Measurements from ENCODE around the gene NKX2-1.

NKX2-1 gene

GRCh38 chr14:36524220-36524837 is 4.3 kb upstream of the NKX2-1 start:
- no peaks in the 10 kb centered on the region for H3K36me3 ChIP-seq (ENCODE audit: control insufficient read depth, insufficient read depth, low read length)
- H3K27ac ChIP-seq (ENCODE audit: low read depth, low read length), result no peak overlapping the region
- no peaks in the 10 kb centered on the region for H3K9me3 ChIP-seq (ENCODE audit: control insufficient read depth, insufficient read depth, low read length)
- H3K27me3 ChIP-seq (ENCODE audit: control insufficient read depth, insufficient read depth, low read length), result peaks cover 99% of the 10 kb centered on the region
- H3K4me3 ChIP-seq (ENCODE audit: low read depth, low read length), result no peak overlapping the region
- no peak overlapping the region for H3K9ac ChIP-seq (ENCODE audit: low read depth, low read length)
- H3K4me1 ChIP-seq (ENCODE audit: control insufficient read depth, insufficient read depth, low read length), result peaks cover 11% of the 10 kb centered on the region; the same call in 1 of the 2 replicates

GRCh38 chr14:36522972-36523715 is 3.1 kb upstream of the NKX2-1 start:
- Histone ChIP-seq H3K36me3 (ENCODE audit: control insufficient read depth, insufficient read depth, low read length) (no peaks in the 10 kb centered on the region), H3K27me3 (ENCODE audit: control insufficient read depth, insufficient read depth, low read length) (peaks cover 99% of the 10 kb centered on the region), H3K4me1 (ENCODE audit: control insufficient read depth, insufficient read depth, low read length) (peaks cover 17% of the 10 kb centered on the region; the same call in 1 of the 2 replicates), H3K27ac (ENCODE audit: low read depth, low read length) (no peak overlapping the region), H3K9ac (ENCODE audit: low read depth, low read length) (no peak overlapping the region), H3K4me3 (ENCODE audit: low read depth, low read length) (no peak overlapping the region), H3K9me3 (ENCODE audit: control insufficient read depth, insufficient read depth, low read length) (no peaks in the 10 kb centered on the region)

GRCh38 chr14:36522347-36522971 is 2.4 kb upstream of the NKX2-1 start:
- no peak overlapping the region for H3K27ac ChIP-seq (ENCODE audit: low read depth, low read length)
- no peak overlapping the region for H3K4me3 ChIP-seq (ENCODE audit: low read depth, low read length)
- H3K9me3 ChIP-seq (ENCODE audit: control insufficient read depth, insufficient read depth, low read length), result no peaks in the 10 kb centered on the region
- no peaks in the 10 kb centered on the region for H3K36me3 ChIP-seq (ENCODE audit: control insufficient read depth, insufficient read depth, low read length)
- H3K4me1 ChIP-seq (ENCODE audit: control insufficient read depth, insufficient read depth, low read length), result peaks cover 17% of the 10 kb centered on the region; the same call in 1 of the 2 replicates
- no peak overlapping the region for H3K9ac ChIP-seq (ENCODE audit: low read depth, low read length)
- peaks cover 99% of the 10 kb centered on the region for H3K27me3 ChIP-seq (ENCODE audit: control insufficient read depth, insufficient read depth, low read length)

- Histone ChIP-seq H3K27ac (ENCODE audit: low read depth, low read length) (no peak overlapping the region), H3K4me1 (ENCODE audit: control insufficient read depth, insufficient read depth, low read length) (peaks cover 17% of the 10 kb centered on the region; the same call in 1 of the 2 replicates), H3K4me3 (ENCODE audit: low read depth, low read length) (no peak overlapping the region), H3K9me3 (ENCODE audit: control insufficient read depth, insufficient read depth, low read length) (no peaks in the 10 kb centered on the region), H3K36me3 (ENCODE audit: control insufficient read depth, insufficient read depth, low read length) (no peaks in the 10 kb centered on the region), H3K9ac (ENCODE audit: low read depth, low read length) (no peak overlapping the region), H3K27me3 (ENCODE audit: control insufficient read depth, insufficient read depth, low read length) (peaks cover 99% of the 10 kb centered on the region)
Observed at GRCh38 chr14:36521598-36522345, 1.7 kb upstream of the NKX2-1 start.

- H3K36me3 ChIP-seq (ENCODE audit: control insufficient read depth, insufficient read depth, low read length), result no peaks in the 10 kb centered on the region
- H3K27me3 ChIP-seq (ENCODE audit: control insufficient read depth, insufficient read depth, low read length), result peaks cover 99% of the 10 kb centered on the region
- no peaks in the 10 kb centered on the region for H3K9me3 ChIP-seq (ENCODE audit: control insufficient read depth, insufficient read depth, low read length)
- no peak overlapping the region for H3K9ac ChIP-seq (ENCODE audit: low read depth, low read length)
- H3K27ac ChIP-seq (ENCODE audit: low read depth, low read length), result no peak overlapping the region
- H3K4me3 ChIP-seq (ENCODE audit: low read depth, low read length), result peak overlapping the region; percentile 32; the same call in 1 of the 2 replicates
- peaks cover 17% of the 10 kb centered on the region; the same call in 1 of the 2 replicates for H3K4me1 ChIP-seq (ENCODE audit: control insufficient read depth, insufficient read depth, low read length)
Observed at GRCh38 chr14:36520601-36521525, 831 bp upstream of the NKX2-1 start.

- Histone ChIP-seq H3K36me3 (ENCODE audit: control insufficient read depth, insufficient read depth, low read length) (no peaks in the 10 kb centered on the region), H3K9me3 (ENCODE audit: control insufficient read depth, insufficient read depth, low read length) (no peaks in the 10 kb centered on the region), H3K27ac (ENCODE audit: low read depth, low read length) (no peak overlapping the region), H3K4me3 (ENCODE audit: low read depth, low read length) (peak overlapping the region; percentile 43; the same call in 1 of the 2 replicates), H3K9ac (ENCODE audit: low read depth, low read length) (no peak overlapping the region), H3K4me1 (ENCODE audit: control insufficient read depth, insufficient read depth, low read length) (peaks cover 20% of the 10 kb centered on the region; the same call in 1 of the 2 replicates), H3K27me3 (ENCODE audit: control insufficient read depth, insufficient read depth, low read length) (peaks cover 99% of the 10 kb centered on the region)
Observed at GRCh38 chr14:36518586-36519430, 1.2 kb downstream of the NKX2-1 start.

GRCh38 chr14:36518031-36518585 is 1.9 kb downstream of the NKX2-1 start:
- no peak overlapping the region for H3K4me3 ChIP-seq (ENCODE audit: low read depth, low read length)
- H3K36me3 ChIP-seq (ENCODE audit: control insufficient read depth, insufficient read depth, low read length), result no peaks in the 10 kb centered on the region
- H3K27ac ChIP-seq (ENCODE audit: low read depth, low read length), result no peak overlapping the region
- H3K9ac ChIP-seq (ENCODE audit: low read depth, low read length), result no peak overlapping the region
- no peaks in the 10 kb centered on the region for H3K9me3 ChIP-seq (ENCODE audit: control insufficient read depth, insufficient read depth, low read length)
- peaks cover 99% of the 10 kb centered on the region for H3K27me3 ChIP-seq (ENCODE audit: control insufficient read depth, insufficient read depth, low read length)
- H3K4me1 ChIP-seq (ENCODE audit: control insufficient read depth, insufficient read depth, low read length), result peaks cover 20% of the 10 kb centered on the region; the same call in 1 of the 2 replicates

- Histone ChIP-seq H3K27me3 (ENCODE audit: control insufficient read depth, insufficient read depth, low read length) (peaks cover 99% of the 10 kb centered on the region), H3K9ac (ENCODE audit: low read depth, low read length) (no peak overlapping the region), H3K4me3 (ENCODE audit: low read depth, low read length) (no peak overlapping the region), H3K36me3 (ENCODE audit: control insufficient read depth, insufficient read depth, low read length) (no peaks in the 10 kb centered on the region), H3K4me1 (ENCODE audit: control insufficient read depth, insufficient read depth, low read length) (peaks cover 17% of the 10 kb centered on the region), H3K27ac (ENCODE audit: low read depth, low read length) (no peak overlapping the region), H3K9me3 (ENCODE audit: control insufficient read depth, insufficient read depth, low read length) (no peaks in the 10 kb centered on the region)
Observed at GRCh38 chr14:36517242-36518030, 2.6 kb downstream of the NKX2-1 start.

Measured in HUES48 (cell line).